HG03025 (cell line): ENCODE data around the gene ADAMTS12.
"Not testable (repeated sequence)": the region's sequence is repeated elsewhere in the genome, so short reads cannot be mapped to it uniquely, and the experiment has no call there.

Experiments used
- ATAC-seq: cut with Tn5 transposase; IDR thresholded peaks from one replicate; pipeline ENCODE4 v1.9.1; 2021; ENCODE audit warnings: mild to moderate bottlenecking, moderate library complexity; ENCODE audit not compliant: unreplicated experiment, low FRiP score

The ADAMTS12 gene

DNA sequence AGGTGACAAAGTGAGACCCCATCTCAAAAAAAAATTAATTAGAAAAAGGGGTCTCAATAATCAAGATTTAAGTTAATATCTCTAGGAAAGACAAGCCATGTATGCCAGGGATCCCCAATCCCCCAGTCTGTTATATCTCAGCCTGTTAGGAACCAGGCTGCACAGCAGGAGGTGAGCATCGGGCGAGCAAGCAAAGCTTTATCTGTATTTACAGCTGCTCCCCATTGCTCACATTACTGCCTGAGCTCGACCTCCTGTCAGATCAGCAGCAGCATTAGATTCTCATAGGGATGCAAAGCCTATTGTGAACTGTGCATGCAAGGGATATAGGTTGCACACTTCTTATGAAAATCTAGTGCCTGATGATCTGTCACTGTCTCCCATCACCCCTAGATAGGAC is 334.2 kb downstream of the ADAMTS12 start:
- ATAC-seq: no peak

DNA sequence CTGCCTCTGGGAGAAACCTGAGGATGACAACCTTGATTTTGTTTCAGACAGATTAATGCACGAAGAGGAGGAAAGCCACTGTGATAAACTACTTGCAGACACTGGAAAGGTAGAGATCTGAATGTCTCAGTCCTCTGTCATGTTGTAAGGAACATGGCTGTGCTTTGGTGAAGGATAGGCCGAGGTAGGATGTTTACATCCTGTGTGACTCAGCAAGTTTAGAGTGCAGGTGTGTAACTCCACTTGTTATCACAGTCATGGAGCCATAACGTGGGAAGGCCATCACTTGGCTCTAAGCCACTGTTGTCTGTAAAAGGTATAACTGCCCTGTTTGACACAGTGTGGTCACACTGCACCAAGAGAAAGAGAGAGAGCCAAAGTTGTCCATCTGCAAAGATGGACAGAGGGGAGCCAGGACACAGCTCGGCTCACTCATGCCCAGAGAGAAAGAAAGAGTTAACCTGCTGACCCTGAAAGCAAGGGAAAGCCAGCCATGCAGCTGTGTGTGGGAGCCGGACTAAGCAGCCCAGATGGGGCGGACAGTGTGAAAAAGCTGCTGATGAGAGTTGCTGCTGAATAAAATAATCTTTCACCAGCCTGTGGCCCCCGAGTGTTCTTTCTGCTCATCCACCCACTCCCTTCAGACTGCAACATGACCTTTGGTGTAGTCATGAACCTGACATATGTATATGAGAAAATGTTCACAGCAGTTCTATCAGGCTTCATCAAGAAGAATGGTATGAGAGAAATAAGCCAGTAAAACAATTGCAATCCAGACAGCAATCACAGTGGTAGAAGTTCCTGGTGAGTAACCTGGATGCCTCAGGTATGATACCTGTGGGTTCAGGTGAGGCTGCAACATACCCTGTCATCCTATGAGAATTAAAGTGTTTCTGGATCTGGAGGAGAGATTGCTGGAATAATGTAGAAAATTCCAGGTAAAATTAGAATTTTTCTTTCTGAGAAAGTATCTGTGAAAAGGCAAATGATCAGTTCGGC is 335.2 kb downstream of the ADAMTS12 start:
- ATAC-seq: no peak

DNA sequence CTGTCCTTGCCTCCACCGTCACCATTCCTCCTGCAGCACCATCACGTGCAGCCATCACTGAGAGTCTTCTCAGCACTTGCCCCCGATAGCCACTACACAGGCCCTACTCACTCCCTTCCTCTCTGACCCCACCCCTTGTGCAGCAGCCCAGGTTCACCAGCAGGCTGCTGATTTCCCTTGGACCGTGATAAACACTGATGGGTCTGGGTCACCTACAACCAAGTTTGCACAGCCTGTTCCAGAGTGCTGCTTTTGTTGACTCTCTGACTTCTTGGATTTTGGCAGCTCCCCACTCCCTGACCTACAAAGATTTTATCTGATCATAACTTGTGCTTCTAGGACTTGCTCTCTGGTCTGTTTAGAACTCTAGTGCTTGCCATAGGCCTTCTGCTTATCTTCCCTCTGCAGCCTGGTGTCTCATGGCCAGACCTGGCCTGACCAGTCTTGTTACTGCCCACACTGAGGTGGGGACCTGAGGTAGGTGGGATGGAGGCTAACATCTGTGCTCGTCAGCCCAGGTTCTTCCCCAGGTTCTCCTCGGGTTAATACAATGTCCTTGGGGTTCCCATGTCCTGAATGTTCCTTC is 341.7 kb downstream of the ADAMTS12 start:
- no peak for ATAC-seq

DNA sequence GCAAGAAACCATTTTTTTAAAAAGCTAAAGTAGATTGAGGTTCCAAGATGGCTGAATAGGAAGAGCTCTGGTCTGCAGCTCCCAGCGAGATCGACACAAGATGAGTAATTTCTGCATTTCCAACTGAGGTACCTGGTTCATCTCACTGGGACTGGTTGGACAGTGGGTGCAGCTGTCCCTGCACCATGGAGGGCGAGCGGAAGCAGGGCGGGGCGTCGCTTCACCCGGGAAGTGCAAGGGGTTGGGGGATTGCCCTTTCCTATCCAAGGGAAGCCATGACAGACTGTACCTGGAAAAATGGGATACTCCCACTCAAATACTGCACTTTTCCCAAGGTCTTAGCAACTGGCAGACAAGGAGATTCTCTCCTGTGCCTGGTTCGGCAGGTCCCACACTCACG is 352.0 kb downstream of the ADAMTS12 start:
- not testable (repeated sequence) for ATAC-seq

DNA sequence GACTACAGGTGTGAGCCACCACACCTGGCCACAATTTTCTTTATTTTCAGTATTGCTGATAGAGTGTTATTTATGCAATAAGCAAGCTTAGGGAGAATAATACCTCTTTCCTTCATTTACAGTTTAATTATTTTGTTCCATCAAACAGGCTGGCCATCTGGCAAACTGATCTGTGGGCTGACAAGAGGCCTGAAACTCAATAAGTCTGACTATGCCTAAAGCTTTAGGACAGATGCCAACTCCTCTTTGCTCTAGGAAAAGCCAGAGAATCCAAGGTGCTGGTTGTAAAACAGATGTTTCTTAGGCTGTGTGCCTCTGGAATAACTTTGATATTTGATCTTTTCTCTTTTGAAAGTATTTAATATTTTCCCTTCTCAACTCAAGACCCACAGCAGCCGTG is 352.6 kb downstream of the ADAMTS12 start:
- no peak for ATAC-seq

DNA sequence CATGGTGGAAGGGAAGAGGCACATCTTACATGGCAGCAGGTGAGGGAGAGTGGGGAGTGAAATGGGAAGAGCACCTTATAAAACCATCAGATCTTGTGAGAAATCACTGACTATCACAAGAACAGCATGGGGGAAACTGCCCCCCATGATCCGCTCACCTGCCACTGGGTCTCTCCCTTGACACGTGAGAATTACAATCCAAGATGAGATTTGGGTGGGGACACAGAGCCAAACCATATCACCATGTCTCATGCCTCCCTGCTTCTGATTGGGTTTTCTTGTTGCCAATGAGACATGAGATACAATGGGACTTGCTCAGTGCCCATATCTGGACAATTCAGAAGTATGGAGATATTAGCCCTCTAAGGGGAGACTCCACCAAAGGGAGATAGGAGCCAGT is 353.6 kb downstream of the ADAMTS12 start:
- ATAC-seq: no peak

DNA sequence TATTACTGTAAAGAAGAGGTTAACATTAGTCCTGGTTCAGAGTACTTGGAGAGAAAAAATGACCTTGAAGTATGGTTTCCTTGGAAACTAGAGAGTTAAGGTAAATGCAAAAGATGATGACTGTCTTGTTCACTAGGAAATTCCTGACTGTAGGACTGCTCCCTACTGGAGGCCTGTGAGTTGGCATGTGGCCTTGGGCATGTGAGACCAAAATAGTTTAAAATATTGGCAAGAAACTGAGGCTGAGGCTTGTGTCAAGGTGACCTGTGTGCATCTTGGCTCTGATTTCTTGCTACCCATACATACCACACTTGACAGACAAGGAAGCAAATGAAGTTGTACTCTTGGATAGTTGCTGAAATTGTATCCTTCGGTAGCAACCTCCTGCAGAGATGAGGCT is 354.6 kb downstream of the ADAMTS12 start:
- ATAC-seq: no peak

DNA sequence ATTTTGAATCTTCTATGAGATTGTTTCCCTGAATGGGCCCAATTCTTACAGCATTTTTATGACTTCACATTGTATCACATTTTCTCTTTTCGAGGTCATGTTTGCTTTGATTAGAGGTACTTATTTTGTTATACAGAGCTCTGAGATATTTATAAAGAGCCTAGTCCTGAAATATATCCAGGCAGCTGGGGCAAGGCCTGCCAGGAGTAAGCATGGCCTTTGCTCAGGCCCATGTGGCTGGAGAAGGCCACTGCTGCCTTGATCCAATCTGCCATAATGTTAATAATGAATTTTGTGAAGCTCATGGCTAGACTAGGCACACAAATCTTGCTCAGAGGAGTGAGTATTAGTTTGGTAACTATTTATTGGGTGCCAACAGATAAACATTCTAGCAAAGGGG is 355.0 kb downstream of the ADAMTS12 start:
- ATAC-seq: no peak

DNA sequence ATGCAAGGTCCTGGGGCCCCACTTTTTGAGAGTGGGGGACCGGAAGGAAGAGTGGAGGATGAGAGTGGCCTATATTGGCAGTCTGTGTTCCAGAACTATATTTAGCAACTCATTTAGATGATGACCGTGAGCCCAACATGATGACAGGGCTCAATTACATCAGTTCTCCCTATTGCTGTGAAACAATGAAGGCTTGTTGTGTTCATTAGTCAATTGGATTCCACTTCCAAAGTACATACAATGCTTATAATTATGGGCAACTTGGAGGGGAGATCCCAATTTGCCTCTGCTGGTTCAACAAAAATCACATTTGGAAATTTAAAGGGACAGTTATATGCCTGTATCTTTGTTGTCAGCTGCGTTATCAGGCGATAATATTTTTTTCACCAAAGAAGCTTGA is 360.0 kb downstream of the ADAMTS12 start:
- no peak for ATAC-seq

DNA sequence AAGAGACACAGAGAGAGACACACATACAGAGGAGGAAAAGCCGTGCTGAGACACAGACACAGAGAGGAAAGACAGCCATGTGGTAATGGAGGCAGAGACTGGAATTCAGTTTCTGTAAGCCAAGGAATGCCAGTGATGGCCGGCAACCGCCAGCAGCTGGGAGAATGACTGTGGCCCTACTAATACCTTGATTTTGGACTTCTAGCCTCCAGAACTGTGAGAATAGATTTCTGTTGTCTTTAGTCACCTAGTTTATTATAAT is 360.8 kb downstream of the ADAMTS12 start:
- ATAC-seq: no peak

DNA sequence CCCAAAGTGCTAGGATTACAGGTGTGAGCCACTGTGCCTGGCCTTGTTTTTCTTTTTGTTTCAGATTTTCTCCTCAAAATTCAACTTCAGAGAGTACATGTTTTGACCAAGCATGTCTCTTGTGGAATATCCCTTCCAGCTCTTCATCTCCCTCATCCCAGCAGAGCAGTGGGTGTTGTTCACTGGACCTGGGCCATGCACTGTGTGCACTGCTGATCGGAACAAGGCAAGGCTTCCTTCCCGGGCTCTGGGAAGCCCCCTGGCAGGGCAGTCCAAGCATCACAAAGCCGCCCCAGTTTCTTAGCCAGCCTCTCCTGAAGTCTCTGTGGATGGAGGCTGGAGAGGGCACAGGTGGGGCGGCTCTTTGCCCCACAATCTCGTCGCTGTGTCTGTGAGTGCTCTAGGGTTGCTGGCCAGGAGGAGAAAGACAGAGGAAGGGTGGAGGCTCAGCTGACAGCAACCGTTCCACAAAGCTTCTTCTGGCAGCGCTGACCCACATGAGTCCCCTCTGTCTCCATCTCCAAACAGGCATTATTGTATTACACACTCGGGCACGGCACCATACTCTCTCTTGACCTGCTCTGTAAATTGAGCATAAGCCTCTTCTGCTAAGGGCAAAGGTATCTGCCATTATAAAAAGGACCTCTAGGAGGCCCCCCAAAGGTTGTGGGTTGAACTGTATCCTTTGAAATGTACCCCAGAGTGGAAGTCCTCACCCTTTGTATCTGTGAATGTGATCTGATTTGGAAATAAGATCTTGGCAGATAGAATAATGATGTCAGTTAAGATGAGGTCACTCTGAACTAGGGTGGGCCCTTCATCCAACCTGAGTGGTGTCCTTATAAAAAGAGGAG is 361.4 kb downstream of the ADAMTS12 start:
- ATAC-seq: no peak

DNA sequence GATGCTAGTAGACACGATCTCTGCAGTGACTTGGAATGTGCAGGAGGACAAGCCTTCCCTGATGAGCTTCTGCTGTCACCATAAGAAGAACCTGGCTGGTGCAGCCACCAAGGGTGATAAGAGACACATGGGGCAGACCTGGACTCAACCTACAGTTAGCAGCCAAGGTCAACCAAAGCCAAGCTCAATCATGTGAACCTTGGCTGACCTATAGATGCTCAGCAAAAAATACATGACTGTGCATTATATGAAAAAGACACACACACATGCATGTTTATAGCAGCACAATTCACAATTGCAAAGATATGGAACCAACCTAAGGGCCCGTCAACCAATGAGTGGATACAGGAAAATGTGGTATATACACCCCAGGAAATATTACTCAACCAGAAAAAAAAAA is 364.1 kb downstream of the ADAMTS12 start:
- no peak for ATAC-seq

DNA sequence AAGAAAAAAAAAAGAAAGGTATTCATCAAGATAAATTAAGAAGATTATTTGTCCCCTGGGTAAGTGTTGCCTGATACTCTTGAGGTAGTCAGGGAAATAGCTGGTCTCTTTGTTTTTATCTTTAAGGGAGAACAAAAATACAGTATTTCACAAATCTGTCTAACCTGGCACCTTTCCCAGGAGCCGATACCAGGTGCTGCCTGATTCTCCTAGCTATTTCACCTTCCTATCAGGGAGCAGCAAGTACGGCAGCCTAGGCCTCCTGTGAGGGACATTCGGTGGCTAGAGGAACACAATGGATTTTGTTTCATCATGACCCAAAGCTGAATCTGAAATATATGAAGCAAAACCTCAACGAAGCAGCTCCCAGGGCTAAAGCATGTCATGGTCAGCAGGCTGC is 365.0 kb downstream of the ADAMTS12 start:
- no peak for ATAC-seq

DNA sequence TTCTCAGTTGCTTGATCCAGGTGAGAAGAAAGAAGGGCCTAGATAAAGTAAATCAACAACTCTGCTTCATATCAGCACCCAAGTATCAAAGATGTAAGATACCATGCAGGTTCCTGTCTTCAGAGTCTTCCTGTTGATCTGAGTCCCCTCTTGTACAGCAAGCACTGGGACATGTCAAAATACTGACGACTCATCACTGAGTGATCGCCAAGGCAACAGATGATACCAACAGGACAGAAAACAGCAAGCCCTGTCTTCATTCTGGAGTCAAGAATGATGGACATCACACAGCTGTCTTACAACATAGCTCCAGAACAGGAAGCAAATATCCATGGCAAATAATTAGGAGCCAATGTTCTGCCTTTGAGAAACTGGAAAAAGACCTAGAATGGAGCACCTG is 367.3 kb downstream of the ADAMTS12 start:
- no peak for ATAC-seq

DNA sequence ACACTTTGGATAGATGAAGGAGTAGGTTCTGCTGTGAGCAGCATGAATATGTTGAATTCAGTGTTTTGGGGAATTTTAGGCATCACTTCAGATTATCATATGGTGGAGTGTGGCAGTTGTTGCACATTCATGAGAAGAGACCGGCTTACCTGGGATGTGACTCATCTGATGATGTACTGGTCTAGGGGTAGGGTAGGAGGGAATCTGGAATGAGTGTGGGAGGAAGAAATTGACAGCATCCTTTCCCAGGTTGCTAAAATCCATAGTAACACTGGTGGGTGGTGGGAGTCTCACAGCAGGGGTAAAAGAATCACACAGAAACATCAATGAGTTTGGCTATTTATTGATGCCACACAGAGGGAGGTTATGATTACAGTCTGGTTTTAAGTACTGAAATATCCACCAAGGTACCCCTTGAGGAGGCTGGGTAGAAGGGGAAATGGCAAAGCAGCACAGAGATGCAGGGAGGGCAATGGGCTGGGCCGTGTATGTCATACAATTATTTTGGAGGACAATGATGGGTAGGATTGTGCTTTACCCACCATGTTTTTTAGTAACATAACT is 368.5 kb downstream of the ADAMTS12 start:
- no peak for ATAC-seq

DNA sequence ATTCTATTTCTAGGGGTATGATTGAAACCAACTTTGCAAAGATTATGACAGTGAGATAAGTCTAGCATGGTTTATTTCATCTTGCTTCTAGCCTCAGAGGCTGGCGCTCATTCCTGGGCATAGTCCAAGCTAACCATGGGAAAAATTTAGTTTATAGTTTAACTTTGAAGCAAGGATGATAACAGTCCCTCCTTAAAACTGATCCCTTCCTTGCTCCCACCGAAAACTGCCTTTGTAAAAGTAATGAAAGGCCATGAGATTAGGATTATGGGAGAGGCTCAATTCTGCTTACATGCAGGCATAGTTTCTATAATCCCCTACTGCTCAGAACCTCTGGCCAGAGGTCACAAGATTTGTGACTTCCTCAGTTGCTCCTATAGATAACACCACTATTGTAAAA is 375.4 kb downstream of the ADAMTS12 start:
- ATAC-seq: no peak

DNA sequence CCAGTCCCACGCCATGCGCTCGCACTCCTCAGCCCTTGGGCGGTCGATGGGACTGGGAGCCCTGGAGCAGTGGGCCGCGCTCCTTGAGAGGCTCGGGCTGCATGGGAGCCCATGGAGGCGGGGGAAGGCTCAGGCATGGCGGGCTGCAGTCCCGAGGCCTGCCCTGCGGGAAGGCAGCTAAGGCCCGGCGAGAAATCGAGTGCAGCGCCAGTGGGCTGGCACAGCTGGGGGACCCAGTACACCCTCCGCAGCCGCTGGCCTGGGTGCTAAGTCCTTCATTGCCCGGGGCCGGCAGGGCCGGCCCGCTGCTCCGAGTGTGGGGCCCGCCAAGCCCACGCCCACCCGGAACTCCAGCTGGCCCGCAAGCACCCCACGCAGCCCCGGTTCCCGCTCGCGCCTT is 376.4 kb downstream of the ADAMTS12 start:
- not testable (repeated sequence) for ATAC-seq

DNA sequence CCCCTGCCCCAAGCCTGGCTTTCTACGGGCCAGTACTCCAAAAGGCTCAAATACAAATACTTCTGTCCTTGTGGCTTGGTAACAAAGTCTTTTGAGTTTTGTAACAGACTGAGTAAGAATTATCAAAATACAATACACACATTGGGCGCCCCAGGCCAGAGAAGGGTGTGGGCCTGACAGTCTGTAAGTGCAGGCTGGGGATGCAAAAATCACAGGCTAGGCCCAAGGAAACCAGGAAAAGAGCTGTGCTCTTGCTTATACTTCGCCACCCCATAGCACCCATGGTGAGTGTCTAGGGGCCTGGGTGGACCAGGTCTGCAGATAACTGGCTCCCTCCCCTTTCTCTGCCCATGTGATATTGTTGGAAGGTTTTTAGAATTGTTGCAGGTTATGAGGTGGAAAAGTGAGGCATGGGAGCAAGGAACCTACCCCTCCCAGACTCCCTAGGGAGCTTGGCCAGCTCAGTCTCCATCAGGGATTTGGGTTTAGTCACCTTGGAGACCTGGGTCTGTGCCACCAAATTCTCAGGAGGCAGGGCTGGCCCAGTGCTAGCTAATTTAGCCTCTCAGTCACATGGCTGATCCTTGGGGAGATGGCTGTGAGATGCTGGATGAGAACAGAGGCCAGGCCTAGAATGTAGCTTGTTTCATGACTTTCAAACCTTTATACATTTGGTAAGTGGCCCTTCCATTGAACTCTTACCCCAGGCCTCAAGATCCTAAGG is 378.2 kb downstream of the ADAMTS12 start:
- no peak for ATAC-seq

DNA sequence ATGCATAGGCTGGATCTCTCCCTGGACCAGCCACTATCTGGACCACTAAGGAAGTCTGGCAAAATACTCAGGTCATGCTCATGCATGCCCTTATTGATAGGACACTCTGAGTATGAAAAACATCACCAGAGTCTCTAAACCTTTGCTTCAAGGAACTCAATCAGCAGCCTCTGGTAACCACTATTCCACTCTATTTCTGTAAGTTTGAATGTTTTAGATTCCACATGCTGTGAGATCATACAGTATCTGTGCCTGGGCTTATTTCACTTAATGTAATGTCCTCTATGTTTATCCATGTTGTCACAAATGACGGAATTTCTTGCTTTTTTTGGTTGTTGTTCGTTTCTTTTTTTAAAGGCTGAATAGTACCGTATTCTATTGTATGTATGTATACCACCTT is 382.8 kb downstream of the ADAMTS12 start:
- ATAC-seq: no peak

DNA sequence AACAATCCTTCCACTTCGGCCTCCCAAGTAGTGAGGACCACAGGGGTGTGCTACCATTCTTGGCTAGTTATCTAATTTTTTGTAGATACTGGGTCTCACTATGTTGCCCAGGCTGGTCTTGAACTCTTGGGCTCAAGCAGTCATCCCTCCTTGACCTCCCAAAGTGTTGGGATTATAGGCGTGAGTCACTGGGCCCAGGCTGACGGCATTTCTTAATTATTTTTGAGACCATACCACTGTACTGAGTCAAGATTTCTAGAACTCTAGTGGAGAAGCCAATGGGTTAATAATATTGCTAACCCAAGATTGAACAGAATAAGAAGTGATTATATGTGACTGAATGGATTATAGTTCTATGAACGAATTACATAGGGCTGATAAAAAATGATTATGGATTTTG is 384.4 kb downstream of the ADAMTS12 start:
- ATAC-seq: no peak
